Endometrial microvascular endothelial cells (primary cell): Measurements from ENCODE around the gene RFT1. TPM values are rescaled to one million over a fixed set of nuclear protein-coding genes. Genes with fewer than 3 reads are reported as not detected.

Experiments used
- in situ Hi-C: cut with HindIII; loops from 2 replicates; pipeline ENCODE4 v1.10.0; 2017; ENCODE audit warnings: low sequenced_read_pairs, low pct_unique_long_range_greater_than_20kb; ENCODE audit errors: inconsistent ontology term
- total RNA-seq: library from RNA; depleted of rRNA; stranded (reverse); fragments of >200 nt; gene quantifications from one replicate; pipeline ENCODE4 v1.2.3, GENCODE V29; 2015; ENCODE audit errors: inconsistent ontology term

RFT1 gene
- total RNA-seq, 1 donor from 2014 or later, result 29.4 TPM

- in situ Hi-C loops, result no loop called here
These were observed 7.7 kb upstream of the RFT1 start for GRCh38 chr3:53137835-53138446.

GRCh38 chr3:53137221-53137620 is 7.0 kb upstream of the RFT1 start:
- in situ Hi-C loops, result no loop called here

GRCh38 chr3:53134631-53135232 is 4.5 kb upstream of the RFT1 start:
- in situ Hi-C loops, result no loop called here

- in situ Hi-C loops, result no loop called here
These were observed 2.1 kb upstream of the RFT1 start for GRCh38 chr3:53132347-53132746.

GRCh38 chr3:53131096-53131495 is 861 bp upstream of the RFT1 start:
- in situ Hi-C loops, result no loop called here

GRCh38 chr3:53129344-53129743 is 891 bp downstream of the RFT1 start:
- in situ Hi-C loops, result no loop called here

GRCh38 chr3:53126601-53127000 is 3.6 kb downstream of the RFT1 start:
- in situ Hi-C loops, result no loop called here

GRCh38 chr3:53123953-53124352 is 6.3 kb downstream of the RFT1 start:
- in situ Hi-C loops, result no loop called here

- in situ Hi-C loops, result no loop called here
These were observed 6.7 kb downstream of the RFT1 start for GRCh38 chr3:53123510-53123909.

- in situ Hi-C loops, result no loop called here
These were observed 7.3 kb downstream of the RFT1 start for GRCh38 chr3:53122933-53123305.

GRCh38 chr3:53122255-53122932 is 7.8 kb downstream of the RFT1 start:
- in situ Hi-C loops, result no loop called here

GRCh38 chr3:53120336-53120735 is 9.9 kb downstream of the RFT1 start:
- in situ Hi-C loops, result no loop called here

- in situ Hi-C loops, result no loop called here
These were observed 13.3 kb downstream of the RFT1 start for GRCh38 chr3:53116956-53117355.

- in situ Hi-C loops, result no loop called here
These were observed 15.7 kb downstream of the RFT1 start for GRCh38 chr3:53114412-53115074.

GRCh38 chr3:53114011-53114400 is 16.2 kb downstream of the RFT1 start:
- in situ Hi-C loops, result no loop called here

GRCh38 chr3:53113293-53114010 is 16.8 kb downstream of the RFT1 start:
- in situ Hi-C loops, result no loop called here

GRCh38 chr3:53111822-53112221 is 18.4 kb downstream of the RFT1 start:
- in situ Hi-C loops, result no loop called here

- in situ Hi-C loops, result no loop called here
These were observed 20.1 kb downstream of the RFT1 start for GRCh38 chr3:53109891-53110771.
